Activated CD4-positive, alpha-beta memory T cell treated with anti-CD3 and anti-CD28 coated beads for 36 hours (primary cell): ENCODE results near the gene FAM124A. TPM values are rescaled to one million over a fixed set of nuclear protein-coding genes. Genes with fewer than 3 reads are reported as not detected.

Experiments used
- CTCF ChIA-PET: fragments of 350-600 bp; sonication (Branson Sonifier 250); formaldehyde crosslinking; loops from one replicate; lab custom pipeline; 2021; ENCODE audit warnings: antibody characterized with exemption, inconsistent platforms; lab: Charles Lee
- POLR2A ChIA-PET: fragments of 350-600 bp; sonication (Branson Sonifier 250); formaldehyde crosslinking; loops from one replicate; lab custom pipeline; 2021; ENCODE audit warnings: antibody characterized with exemption; lab: Charles Lee
- DNase-seq: peaks from one replicate; pipeline ENCODE4 v3.0.0-alpha.2; 2020
- H3K27ac Mint-ChIP-seq: one replicate; pipeline ENCODE4 v1.8.0; 2021; ENCODE audit warnings: mixed read lengths
- H3K27me3 Mint-ChIP-seq: one replicate; pipeline ENCODE4 v1.8.0; 2021; ENCODE audit warnings: mixed read lengths
- H3K36me3 Mint-ChIP-seq: one replicate; pipeline ENCODE4 v1.8.0; 2021; ENCODE audit warnings: mixed read lengths
- H3K4me1 Mint-ChIP-seq: one replicate; pipeline ENCODE4 v1.8.0; 2021; ENCODE audit warnings: low read depth, mixed read lengths
- H3K4me3 Mint-ChIP-seq: one replicate; pipeline ENCODE4 v1.8.0; 2021; ENCODE audit warnings: mild to moderate bottlenecking, mixed read lengths
- H3K9me3 Mint-ChIP-seq: one replicate; pipeline ENCODE4 v1.8.0; 2021; ENCODE audit warnings: mixed read lengths
- intact Hi-C: fragments of 100-400 bp; cut with micrococcal nuclease; formaldehyde crosslinking; loops from one replicate; pipeline ENCODE4 v1.15.1; 2023
- total RNA-seq, 2 experiments: library from RNA; stranded (reverse); gene quantifications; one replicate each; pipeline ENCODE4 v1.2.3, GENCODE V29; 2021

FAM124A gene
- total RNA-seq, 2 experiments from 2014 or later: 0.15 to 0.24 TPM

DNA sequence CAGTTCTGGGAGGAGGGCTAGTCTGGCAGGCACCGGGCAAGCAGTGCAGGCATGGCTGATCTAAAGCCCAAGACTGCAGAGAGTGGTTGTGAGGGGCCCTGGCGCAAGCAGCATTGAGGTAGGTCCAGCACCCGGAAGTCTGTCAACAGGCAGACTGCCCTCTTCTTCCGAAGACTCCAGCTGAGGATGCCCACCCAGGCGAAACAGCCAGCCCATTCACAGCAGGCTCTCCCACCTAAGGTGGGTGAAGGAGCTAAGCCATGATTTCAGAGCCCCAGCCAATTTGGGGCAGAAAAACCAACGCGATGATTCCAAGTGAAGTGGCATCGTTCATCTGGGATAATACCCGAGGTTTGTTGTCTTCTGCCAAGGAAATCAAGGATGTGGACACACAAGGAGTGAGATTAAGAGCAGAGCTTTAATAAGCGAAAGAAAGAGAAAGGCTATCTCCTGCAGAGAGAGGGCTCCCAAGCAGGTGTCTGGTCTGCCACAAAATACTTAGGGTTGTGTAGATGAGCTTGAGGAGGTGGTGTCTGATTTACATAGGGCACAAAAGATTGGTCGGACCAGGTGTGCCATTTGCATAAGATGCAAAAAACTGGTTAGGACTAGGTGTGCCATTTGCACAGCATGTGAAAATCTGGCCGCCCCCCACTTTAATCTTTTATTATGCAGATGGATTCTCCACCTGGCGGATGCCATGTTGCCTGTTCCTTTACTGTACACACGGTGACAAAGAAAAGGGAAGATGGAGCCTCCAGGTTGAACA is 22.6 kb downstream of the FAM124A start:
- no peaks in the 10 kb centered on the region for H3K4me1 Mint-ChIP-seq
- intact Hi-C loops: no loop called here
- H3K9me3 Mint-ChIP-seq: no peaks in the 10 kb centered on the region
- H3K27me3 Mint-ChIP-seq: peaks cover 8% of the 10 kb centered on the region
- H3K4me3 Mint-ChIP-seq: no peak overlapping the region
- POLR2A ChIA-PET: no interaction called here
- H3K36me3 Mint-ChIP-seq: no peaks in the 10 kb centered on the region
- CTCF ChIA-PET: interaction anchor here (0.9 kb wide), 1 partner anchor 28 kb away, joined by 3 read pairs; no protein-coding TSS in a partner anchor
- no peak for DNase-seq
- no peak overlapping the region for H3K27ac Mint-ChIP-seq

DNA sequence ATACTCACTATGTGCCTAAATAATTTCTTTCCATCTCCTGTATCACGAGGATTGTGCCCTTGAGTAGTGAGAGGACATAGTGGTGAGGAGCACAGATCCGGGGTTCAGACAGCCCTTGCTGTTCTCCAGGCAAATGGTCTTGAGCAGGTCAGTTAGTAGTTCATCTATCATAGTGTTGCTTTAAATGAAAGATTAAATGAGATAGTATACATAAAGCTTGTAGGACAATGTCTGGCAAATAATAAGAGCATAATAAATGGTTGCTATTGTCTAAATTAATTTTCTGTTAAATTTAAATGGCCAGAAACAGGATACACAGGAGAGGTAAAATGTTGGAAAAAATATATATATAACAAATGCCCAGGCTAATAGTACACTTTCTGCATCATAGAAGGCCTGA is 23.4 kb downstream of the FAM124A start:
- Mint-ChIP-seq H3K4me3 (no peak overlapping the region), H3K9me3 (no peaks in the 10 kb centered on the region), H3K4me1 (no peaks in the 10 kb centered on the region), H3K27ac (no peak overlapping the region), H3K36me3 (no peaks in the 10 kb centered on the region), H3K27me3 (peaks cover 8% of the 10 kb centered on the region)
- CTCF ChIA-PET: interaction anchor here (0.9 kb wide), 1 partner anchor 27 kb away, joined by 3 read pairs; no protein-coding TSS in a partner anchor
- intact Hi-C loops: no loop called here
- POLR2A ChIA-PET: no interaction called here
- no peak for DNase-seq

DNA sequence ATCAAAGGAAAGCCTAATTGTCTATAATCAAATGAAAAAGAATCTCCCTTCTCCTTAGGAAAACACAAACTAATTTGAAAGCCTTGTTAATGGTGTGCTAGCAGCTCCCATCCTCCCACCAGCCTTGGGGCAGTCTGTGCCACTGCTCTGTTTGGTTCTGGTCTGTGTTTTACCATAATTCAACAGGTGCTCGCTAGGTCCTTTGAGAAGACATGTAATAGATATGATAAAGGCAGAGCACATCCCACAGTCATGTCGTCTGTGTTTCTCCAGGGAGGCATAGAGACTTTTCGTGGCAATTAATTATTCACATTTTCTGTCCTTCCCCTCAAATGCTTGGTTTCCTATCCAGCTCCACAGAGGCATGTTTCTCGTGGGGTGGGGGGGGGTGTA is 23.8 kb downstream of the FAM124A start:
- CTCF ChIA-PET: interaction anchor here (0.5 kb wide), 1 partner anchor 41 kb away, joined by 3 read pairs; no protein-coding TSS in a partner anchor
- intact Hi-C loops: no loop called here

DNA sequence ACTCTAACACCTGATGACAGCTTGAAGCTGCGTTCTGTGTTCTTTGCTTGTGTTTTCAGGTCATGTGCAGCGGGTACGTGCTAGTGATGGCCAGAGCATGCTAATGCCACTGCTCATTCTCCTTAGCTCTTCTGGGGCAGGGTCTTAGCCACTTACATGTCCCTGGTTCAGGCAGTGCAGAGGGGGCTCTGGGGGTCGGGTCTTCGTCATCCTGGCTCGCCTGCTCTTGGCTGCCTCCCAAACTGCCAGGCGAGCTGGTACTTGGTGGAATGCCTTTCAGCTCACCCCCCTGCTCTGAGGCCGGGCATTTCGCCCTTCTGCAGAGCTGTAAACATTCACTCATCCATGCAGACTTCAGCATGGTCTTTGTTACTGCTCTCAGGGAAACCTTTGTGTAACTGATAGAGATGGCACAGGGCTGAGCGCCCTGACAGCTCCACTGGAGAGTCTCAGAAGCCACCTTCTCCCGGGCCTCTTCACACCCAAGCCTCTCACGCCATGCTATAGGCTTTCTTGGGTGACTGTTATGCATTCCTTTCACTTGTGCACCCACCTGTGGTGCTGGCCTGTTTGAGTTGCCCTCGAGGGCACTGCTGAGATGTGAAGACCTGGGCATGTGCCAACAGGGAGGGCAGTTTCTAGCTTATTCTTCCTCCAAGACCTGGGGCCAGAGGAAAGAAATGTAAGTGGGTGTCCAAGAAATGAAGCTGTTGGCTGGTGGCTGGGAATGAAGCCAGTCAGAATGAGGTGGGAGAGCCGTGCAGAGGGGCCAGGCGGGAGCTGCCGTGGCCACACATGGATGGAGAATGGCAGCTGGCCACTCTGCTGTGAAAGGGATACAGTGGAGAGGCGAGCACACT is 24.4 kb downstream of the FAM124A start:
- no peak overlapping the region for H3K27ac Mint-ChIP-seq

More for the DNA sequence above, 23.8 kb downstream of the FAM124A start:
- no peak for DNase-seq
- Mint-ChIP-seq H3K4me3 (no peak overlapping the region), H3K27me3 (peaks cover 8% of the 10 kb centered on the region), H3K4me1 (no peaks in the 10 kb centered on the region), H3K36me3 (no peaks in the 10 kb centered on the region), H3K27ac (no peak overlapping the region), H3K9me3 (no peaks in the 10 kb centered on the region)
- POLR2A ChIA-PET: no interaction called here

DNA sequence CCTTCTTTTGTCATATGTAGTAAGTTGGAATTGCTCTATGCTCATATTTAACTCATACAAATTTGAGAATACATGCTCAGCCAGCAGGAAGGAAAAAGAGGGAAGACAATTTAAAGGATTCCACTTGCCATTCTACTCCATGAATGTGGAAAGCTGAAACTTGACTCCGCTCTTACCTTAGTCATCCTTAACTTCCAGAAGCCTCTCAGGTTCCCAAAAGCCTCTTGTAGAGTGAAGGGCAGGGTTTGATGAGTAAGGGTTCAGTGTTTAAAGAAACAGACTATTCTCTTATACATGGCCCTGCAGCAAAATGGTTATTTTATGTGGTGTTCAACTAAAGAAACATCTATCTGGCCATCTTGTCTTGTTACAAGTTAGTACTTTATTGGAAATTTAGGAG is 27.1 kb downstream of the FAM124A start:
- H3K4me3 Mint-ChIP-seq: no peak overlapping the region
- no peak overlapping the region for H3K27ac Mint-ChIP-seq
- H3K4me1 Mint-ChIP-seq: no peaks in the 10 kb centered on the region
- H3K27me3 Mint-ChIP-seq: peaks cover 8% of the 10 kb centered on the region
- POLR2A ChIA-PET: no interaction called here
- H3K9me3 Mint-ChIP-seq: no peaks in the 10 kb centered on the region
- DNase-seq: no peak
- CTCF ChIA-PET: no interaction called here
- H3K36me3 Mint-ChIP-seq: no peaks in the 10 kb centered on the region
- intact Hi-C loops: no loop called here

More for the DNA sequence above, 24.4 kb downstream of the FAM124A start:
- DNase-seq: no peak
- H3K4me1 Mint-ChIP-seq: no peaks in the 10 kb centered on the region
- no peak overlapping the region for H3K4me3 Mint-ChIP-seq
- peaks cover 8% of the 10 kb centered on the region for H3K27me3 Mint-ChIP-seq
- H3K36me3 Mint-ChIP-seq: no peaks in the 10 kb centered on the region
- intact Hi-C loops: no loop called here
- no peaks in the 10 kb centered on the region for H3K9me3 Mint-ChIP-seq
- CTCF ChIA-PET: interaction anchor here (0.5 to 1.0 kb wide), 2 partner anchors 39 to 41 kb away, joined by 3 read pairs; no protein-coding TSS in a partner anchor
- POLR2A ChIA-PET: no interaction called here

DNA sequence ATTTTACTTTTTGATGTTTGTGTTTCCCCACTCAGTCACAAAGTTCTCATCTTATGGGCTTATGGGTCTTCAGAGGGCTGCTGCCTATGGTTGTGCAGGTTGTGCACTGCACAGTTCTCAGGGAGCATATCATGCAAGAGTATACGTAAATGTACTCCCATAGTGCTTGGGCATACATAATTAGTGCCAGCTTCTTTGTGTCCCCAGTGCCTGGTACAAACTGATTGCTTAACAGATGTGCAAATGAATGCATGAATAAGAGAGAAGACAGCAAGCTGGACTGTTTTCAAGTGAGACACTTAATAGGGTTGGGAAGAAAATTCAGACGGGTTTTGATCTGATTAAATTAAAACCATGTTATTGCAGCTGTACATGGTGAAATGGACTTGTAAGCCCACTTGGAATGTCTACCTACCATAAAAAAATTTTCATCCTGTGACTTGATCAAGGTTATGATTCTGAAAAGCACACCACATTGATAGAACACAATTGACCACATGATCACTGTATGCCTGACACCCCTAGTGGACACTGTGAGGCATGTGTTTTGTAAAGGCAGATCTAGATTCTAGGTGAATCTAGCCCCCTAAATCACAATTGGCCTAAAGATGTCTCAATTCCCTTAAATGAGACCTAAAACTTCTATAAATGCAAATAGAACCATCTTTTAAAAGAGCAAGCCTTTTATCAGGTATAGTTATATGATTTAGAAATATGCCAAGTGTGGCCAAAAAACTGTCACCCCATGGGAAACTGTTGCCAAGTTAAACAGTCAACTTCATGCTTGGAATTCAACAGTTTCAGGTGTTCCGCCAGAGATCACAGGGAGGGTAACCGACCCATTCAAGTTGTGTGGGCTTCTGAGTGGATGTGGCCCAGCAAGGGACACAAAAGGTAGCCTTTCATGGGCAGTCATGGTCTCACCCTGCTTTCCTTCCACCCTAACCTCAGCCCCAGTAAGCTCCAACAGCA is 27.9 kb downstream of the FAM124A start:
- no peak for DNase-seq
- Mint-ChIP-seq H3K4me3 (no peak overlapping the region), H3K9me3 (no peaks in the 10 kb centered on the region), H3K4me1 (no peaks in the 10 kb centered on the region), H3K27ac (no peak overlapping the region), H3K27me3 (peaks cover 5% of the 10 kb centered on the region), H3K36me3 (no peaks in the 10 kb centered on the region)
- ChIA-PET CTCF (interaction anchor here (0.6 to 2.5 kb wide), 2 partner anchors 36 to 1904 kb away, joined by 3 to 12 read pairs; no protein-coding TSS in a partner anchor), POLR2A (no interaction called here)
- intact Hi-C loops: no loop called here

DNA sequence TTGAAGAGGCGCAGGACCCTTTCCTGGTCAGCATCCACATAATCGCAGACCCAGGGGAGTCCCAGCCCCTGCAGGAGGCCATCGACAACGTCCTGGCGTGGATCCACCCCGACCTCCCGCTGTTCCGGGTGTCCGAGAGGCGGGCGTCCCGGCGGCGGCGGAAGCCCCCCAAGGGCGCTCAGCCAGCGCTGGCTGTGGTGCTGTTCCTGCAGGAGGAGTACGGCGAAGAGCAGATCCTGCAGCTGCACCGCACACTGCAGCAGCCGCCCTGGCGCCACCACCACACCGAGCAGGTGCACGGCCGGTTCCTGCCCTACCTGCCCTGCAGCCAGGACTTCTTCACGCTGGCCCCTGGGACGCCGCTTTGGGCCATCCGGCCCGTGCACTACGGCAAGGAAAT is 29.3 kb downstream of the FAM124A start:
- Mint-ChIP-seq H3K9me3 (no peaks in the 10 kb centered on the region), H3K36me3 (no peaks in the 10 kb centered on the region), H3K27ac (no peak overlapping the region), H3K27me3 (peaks cover 3% of the 10 kb centered on the region), H3K4me3 (no peak overlapping the region), H3K4me1 (no peaks in the 10 kb centered on the region)
- intact Hi-C loops: no loop called here
- CTCF ChIA-PET: interaction anchor here (0.6 to 2.5 kb wide), 3 partner anchors 32 to 126 kb away, joined by 3 to 12 read pairs (median 6); no protein-coding TSS in a partner anchor
- POLR2A ChIA-PET: no interaction called here
- no peak for DNase-seq

DNA sequence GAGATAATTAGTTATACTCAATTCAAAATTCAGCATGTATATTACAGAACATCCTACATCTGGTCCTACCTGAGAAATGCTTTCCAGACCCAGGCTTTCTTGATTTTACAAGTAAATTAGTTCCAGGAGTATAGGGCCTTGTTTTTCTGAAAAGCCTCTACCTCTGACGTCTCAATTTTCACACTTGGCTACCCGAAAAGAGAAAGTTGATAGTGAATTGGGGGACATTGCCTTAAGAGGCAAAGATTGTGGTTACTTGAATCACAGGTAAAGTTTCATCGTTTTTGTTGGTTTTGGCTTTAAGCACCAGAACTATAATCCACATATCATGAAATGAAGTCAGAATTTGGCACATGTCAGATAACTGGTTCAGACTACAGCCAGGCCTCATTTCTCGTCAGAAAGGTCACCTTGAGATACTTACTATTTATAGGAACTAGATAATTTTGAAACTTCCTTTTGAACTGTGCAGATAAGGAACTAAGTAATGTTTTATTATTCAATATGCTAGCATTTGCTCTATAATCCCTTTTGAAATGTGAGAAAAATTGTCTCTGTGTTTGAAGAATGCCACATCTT is 30.8 kb downstream of the FAM124A start:
- DNase-seq: no peak
- H3K36me3 Mint-ChIP-seq: no peaks in the 10 kb centered on the region
- no peaks in the 10 kb centered on the region for H3K9me3 Mint-ChIP-seq
- intact Hi-C loops: no loop called here
- CTCF ChIA-PET: interaction anchor here (1.2 to 2.5 kb wide), 2 partner anchors 33 to 128 kb away, joined by 6 to 12 read pairs; no protein-coding TSS in a partner anchor
- POLR2A ChIA-PET: no interaction called here
- H3K27me3 Mint-ChIP-seq: no peaks in the 10 kb centered on the region
- H3K4me1 Mint-ChIP-seq: no peaks in the 10 kb centered on the region
- no peak overlapping the region for H3K27ac Mint-ChIP-seq
- no peak overlapping the region for H3K4me3 Mint-ChIP-seq

DNA sequence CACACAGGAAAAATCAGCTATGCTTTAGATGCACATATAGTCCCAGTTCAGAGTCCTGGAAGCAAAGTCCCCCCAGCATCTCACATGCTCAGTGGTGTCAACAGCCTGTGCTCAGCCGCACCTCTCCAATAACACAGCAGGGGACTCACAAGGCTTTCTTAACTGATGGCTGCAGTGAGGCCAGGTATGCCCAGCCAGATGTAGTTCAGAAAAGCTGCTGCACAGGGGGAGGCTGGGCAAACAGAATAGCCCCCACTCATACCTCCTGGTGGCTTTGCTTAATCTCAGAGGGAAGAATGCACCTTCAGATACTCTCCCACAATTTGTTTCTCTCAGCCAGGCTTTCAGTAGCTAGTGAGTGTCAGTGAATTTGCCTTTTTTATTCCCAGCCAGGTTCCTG is 33.4 kb downstream of the FAM124A start:
- no peaks in the 10 kb centered on the region for H3K27me3 Mint-ChIP-seq
- H3K4me1 Mint-ChIP-seq: no peaks in the 10 kb centered on the region
- intact Hi-C loops: no loop called here
- H3K4me3 Mint-ChIP-seq: no peak overlapping the region
- no peaks in the 10 kb centered on the region for H3K36me3 Mint-ChIP-seq
- H3K9me3 Mint-ChIP-seq: no peaks in the 10 kb centered on the region
- H3K27ac Mint-ChIP-seq: no peak overlapping the region
- POLR2A ChIA-PET: no interaction called here
- no peak for DNase-seq
- CTCF ChIA-PET: interaction anchor here (1.6 kb wide), 1 partner anchor 30 kb away, joined by 5 read pairs; no protein-coding TSS in a partner anchor

DNA sequence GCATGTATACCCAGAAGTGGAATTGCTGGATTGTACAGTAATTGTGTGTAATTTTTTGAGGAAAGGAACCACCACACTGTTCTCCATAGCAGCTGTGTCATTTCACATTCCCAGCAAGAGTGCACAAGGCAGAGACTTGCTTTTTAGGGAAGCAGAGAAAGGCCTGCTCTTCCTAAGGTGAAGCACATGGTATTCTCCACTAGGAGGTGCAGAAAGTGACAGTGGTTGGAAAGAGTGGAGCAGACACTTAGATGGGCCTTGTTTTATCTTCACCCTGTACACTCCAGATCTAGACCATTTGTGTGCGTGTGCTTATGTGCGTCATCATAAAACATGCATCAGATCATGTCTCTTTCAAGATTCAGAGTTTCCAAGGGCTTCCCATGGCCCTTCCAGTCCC is 35.0 kb downstream of the FAM124A start:
- no peak for DNase-seq
- ChIA-PET CTCF (no interaction called here), POLR2A (no interaction called here)
- H3K4me3 Mint-ChIP-seq: no peak overlapping the region
- no peaks in the 10 kb centered on the region for H3K27me3 Mint-ChIP-seq
- intact Hi-C loops: no loop called here
- no peak overlapping the region for H3K27ac Mint-ChIP-seq
- no peaks in the 10 kb centered on the region for H3K36me3 Mint-ChIP-seq
- no peaks in the 10 kb centered on the region for H3K4me1 Mint-ChIP-seq
- H3K9me3 Mint-ChIP-seq: no peaks in the 10 kb centered on the region
